SK-N-SH (cell line): ENCODE measurements around the gene OCA2.

ENCODE experiments used
- CTCF ChIP-seq: fragments of 200-600 bp; sonication (generic); IDR thresholded peaks from 2 replicates; pipeline ENCODE4 v1.6.1; 2017; ENCODE audit warnings: antibody characterized with exemption, mild to moderate bottlenecking, moderate library complexity
- ELF1 ChIP-seq: IDR thresholded peaks from 2 replicates; pipeline ENCODE4 v1.4.0; 2012
- EP300 ChIP-seq, 2 experiments: IDR thresholded peaks; 2 replicates each; pipeline versions ENCODE4 v1.4.0 to v1.6.1; 2012; ENCODE audit warnings: borderline replicate concordance in 1 of 2, low read depth in 1 of 2, low read length in 1 of 2
- GABPA ChIP-seq: IDR thresholded peaks from 2 replicates; pipeline ENCODE4 v1.4.0; 2012; ENCODE audit warnings: low read depth, mild to moderate bottlenecking
- NFIC ChIP-seq: IDR thresholded peaks from 2 replicates; pipeline ENCODE4 v1.4.0; 2012; ENCODE audit warnings: borderline replicate concordance
- POLR2AphosphoS5 ChIP-seq: IDR thresholded peaks from 2 replicates; pipeline ENCODE4 v1.6.1; 2012; ENCODE audit warnings: low read depth, low read length
- RAD21 ChIP-seq: IDR thresholded peaks from 2 replicates; pipeline ENCODE4 v1.6.1; 2012; ENCODE audit warnings: mild to moderate bottlenecking, low read length
- SIN3A ChIP-seq: IDR thresholded peaks from 2 replicates; pipeline ENCODE4 v1.6.1; 2012; ENCODE audit warnings: low read depth, mild to moderate bottlenecking, low read length, moderate library complexity, borderline replicate concordance
- SMC3 ChIP-seq: IDR thresholded peaks from 2 replicates; pipeline ENCODE4 v1.6.1; 2012; ENCODE audit warnings: low read depth, low read length, improper control_type of control experiment
- TF ChIP-seq, protein P1 (sequence below): fragments of 150-350 bp; IDR thresholded peaks from 2 replicates; pipeline ENCODE4 v1.6.1; 2017; ENCODE audit warnings: antibody characterized with exemption, low read length, low read depth, borderline replicate concordance

- no peak for TF ChIP-seq SIN3A
- no peak for TF ChIP-seq CTCF
- TF ChIP-seq RAD21, result no peak
- no peak for TF ChIP-seq GABPA
- TF ChIP-seq POLR2AphosphoS5, result no peak
- no peak for TF ChIP-seq NFIC
- no peak for TF ChIP-seq EP300 (IDR thresholded peaks at IDR 0.05; ENCODE audit: borderline replicate concordance in 1 of 2, low read depth in 1 of 2, low read length in 1 of 2)
- no peak for TF ChIP-seq ELF1
- TF ChIP-seq SMC3, result no peak
- TF ChIP-seq, protein P1, sequence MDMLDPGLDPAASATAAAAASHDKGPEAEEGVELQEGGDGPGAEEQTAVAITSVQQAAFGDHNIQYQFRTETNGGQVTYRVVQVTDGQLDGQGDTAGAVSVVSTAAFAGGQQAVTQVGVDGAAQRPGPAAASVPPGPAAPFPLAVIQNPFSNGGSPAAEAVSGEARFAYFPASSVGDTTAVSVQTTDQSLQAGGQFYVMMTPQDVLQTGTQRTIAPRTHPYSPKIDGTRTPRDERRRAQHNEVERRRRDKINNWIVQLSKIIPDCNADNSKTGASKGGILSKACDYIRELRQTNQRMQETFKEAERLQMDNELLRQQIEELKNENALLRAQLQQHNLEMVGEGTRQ, result no peak
Observed at GRCh38 chr15:28005004-28005527, 94.0 kb downstream of the OCA2 start.
